HG03342 (cell line): ENCODE measurements around the gene RTRAF.

Source experiments
- ATAC-seq: cut with Tn5 transposase; IDR thresholded peaks from one replicate; pipeline ENCODE4 v1.9.1; 2021; ENCODE audit warnings: mild to moderate bottlenecking, moderate library complexity; ENCODE audit not compliant: unreplicated experiment

Gene RTRAF

DNA sequence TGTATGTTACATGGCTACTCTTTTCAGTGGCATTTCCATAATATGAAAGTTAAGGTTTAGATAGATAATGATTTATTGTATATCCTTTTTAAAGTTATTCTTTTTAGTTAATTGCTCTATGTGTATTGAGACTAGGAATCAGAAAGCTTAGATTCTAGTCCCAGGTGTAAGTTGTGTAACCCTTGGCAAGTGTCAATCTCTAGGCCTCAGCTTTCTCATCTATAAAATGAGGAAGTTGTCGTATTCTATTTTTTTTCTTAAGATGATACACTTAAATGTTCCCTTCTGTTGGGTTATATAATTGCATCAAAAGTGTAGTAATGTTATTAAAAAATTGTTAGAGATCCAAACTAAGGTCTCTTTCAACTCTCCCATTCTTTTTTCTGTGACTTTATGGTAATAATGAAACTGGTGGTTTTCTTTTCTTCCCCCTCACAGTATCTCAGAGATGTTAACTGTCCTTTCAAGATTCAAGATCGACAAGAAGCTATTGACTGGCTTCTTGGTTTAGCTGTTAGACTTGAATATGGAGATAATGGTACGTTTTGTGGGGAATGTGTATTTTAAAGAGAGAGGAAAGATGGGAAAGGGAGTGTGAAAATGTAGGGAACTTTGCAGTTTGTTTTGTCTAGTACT is 4.1 kb downstream of the RTRAF start:
- ATAC-seq, result no peak

DNA sequence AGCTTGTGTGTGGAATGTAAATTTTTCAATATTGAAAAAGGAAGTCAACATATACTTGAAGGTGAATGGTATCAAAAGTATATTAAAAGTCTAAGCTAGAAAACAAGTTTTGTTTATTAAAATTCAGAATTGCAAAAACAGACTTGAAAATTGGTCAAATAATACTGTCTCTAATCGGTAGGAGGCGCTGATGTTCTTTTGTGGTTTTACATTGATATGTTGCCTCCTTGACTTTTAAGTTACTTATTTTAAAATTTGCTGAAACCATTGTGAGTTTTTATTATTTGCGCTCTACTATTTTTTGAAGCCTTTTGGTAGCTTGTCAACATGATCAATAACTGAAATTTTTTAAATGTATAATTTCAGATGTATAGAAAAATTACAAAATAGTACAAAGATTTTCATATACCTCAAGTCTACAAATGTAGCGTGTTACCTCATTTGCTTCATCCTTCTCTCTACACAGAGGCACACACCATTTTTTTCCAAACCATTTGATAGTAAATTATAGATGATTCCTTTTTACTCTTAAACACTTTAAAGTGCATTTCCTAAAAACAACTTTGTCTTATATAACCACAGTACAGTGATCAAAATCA is 6.9 kb downstream of the RTRAF start:
- ATAC-seq, result no peak

DNA sequence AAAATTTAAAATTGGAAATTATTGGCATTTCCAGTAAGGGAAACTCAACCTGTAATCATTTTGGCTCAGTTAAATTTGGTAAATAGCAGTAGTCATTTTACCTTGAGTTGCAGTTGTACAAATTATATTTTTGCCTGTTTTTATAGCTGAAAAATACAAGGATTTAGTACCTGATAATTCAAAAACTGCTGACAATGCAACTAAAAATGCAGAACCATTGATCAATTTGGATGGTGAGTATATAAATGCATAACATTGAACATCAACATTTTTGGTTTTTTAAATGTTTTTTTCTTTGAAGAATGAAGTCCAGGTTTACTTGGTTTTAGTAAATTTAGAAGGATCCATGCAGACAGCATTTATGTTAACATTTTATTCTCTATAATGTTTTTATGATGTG is 9.0 kb downstream of the RTRAF start:
- ATAC-seq, result no peak

DNA sequence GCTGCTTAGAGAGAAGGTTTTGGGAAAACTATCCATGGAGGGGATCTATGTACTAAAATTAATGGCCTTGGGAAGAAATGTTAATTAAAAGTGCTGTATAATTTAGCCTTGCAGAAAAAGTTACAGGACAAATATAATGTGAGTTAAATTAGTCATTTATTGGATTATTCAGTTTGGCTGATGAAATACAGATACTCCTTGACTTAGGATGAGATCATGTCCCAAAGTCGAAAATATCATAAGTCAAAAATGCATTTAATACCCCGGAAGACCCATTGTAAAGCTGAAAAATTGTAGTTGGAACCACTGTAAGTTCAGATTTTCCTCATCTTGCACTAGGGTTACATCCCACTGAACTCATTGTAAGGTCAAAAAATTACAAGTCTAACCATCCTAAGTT is 9.7 kb downstream of the RTRAF start:
- ATAC-seq, result no peak

DNA sequence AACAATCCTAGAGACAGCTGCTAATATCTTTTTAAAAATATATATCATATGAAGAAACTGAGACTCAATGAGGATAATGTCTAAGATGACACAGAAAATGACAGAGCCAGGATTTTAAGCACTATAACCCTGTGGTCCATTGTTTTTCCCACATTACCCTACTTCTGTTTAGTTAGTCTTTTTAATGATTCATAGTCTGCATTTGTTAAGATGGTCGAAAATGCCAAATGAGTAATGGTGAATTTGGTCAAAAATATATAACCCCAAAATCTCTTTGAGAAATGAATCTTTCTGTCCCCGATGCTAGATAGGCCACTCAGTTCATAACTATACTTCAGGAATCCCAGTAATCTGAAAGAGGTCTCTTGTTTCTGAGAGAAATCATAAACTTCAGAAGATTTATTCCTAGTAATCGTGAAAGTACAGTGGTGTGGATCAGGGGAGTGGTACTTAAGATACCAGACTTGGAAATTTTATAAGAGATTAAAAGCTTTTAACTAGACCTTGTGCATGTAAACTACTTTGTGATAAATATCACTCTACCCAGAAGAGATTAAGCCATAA is 10.8 kb downstream of the RTRAF start:
- no peak for ATAC-seq

DNA sequence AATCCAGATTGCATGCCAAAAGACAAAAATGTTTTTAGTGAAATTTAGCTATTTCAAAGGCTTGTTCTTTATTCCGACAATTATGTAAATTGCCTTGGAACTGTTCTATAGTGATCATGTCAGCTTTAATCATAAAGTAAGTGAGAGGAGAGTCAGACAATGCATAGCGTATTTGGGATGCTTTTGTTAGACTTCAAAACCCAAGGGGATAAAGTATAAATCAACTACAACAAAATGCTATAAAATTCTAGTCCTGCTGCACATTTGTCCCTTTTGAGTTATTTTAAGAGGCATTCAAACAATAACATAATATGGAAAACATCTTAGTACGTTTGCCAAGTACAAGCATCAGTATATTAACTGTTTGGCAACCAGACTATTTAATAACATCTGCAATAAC is 11.3 kb downstream of the RTRAF start:
- no peak for ATAC-seq

DNA sequence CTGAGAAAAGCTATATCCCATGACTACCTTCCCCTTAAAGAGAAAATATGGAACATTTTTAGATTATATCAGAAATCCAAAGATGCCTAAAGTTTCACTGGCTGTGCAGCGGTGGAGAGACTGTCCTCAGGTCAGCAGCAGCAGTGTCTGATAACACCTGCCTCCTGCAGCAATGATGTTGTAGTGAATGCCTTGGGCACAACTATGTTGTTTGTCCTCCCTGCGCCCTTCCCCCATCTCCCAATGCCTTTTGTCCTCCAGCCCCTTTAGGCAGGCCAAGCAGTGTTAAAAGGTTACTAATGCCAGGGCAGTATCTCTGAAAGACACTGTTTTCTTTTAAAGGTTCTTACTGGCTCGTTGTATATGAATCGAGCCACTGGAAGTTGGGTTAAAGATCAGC is 13.2 kb downstream of the RTRAF start:
- no peak for ATAC-seq

DNA sequence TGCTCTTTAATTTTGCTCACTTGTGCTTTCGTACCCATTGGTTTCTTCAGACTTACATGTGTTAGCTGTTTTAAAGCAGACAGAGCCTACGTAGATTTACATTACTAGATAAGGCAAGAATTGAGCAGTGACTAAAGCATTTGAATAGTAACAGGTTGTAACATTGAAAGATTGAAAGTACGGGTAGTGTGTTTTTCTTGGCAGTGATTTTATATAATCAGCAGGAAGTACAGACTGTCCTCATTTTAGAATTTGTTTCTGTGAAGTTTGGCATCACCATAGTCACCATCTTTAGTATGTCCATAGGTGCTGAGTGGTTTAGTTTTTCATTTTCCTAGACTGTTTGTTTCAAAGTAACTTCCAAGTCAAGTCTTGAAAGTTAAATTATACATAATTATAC is 14.0 kb downstream of the RTRAF start:
- ATAC-seq, result no peak

DNA sequence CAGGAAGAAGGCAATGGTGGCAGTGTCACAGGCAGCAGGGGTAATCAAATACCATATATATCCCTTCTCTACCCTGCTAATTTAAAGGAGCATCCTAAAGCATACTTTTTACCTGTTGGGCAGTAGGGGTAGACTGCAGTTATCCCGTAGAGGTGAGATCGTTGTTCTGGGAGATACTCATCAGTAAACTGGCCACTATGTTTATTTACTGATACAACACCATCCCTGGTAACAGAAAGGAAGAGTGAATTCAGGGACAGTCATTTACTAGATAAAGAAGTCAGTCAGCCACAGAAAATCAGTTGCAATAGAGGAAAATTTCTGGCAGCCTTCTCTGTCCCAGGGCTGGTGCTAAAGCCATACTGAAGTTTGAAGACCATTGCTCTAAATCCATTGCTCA is 16.3 kb downstream of the RTRAF start:
- ATAC-seq, result no peak

DNA sequence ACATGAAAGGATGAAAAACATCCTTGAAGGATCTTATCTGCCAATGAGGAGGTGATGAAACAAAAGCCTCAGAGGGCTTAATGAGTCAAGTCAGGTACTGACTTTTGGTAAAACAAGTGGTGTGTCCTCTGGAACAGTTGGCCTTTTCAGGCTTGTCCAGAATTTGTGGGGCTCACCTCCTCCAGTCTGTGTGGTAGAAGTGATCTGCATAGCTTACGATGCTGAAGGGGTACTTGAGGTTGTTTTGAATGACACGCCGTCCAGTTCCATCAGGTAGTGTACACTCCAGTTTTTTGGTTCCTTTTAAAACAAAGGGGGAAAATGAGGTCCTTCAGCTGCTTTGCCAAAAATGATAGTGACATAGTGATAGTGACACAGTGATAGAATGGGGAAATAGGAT is 17.0 kb downstream of the RTRAF start:
- ATAC-seq, result no peak

DNA sequence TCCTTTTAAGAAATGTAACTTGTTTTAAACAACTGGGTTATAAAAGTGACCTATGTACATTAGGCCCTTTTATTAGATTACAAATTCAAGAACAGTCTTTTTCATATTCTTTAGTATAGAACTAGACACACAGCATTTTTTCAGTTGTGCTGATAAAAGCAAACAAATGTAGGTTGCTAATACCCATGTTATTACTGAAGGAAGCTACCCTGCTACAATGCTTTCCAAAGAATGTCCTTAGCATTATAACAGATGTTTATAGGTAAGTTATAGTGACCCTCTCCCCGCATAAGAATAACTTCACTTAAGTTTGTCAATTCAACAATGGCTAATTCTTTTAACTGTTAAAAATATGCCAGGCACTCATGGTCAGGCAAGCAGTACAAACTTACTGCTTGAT is 17.9 kb downstream of the RTRAF start:
- ATAC-seq, result no peak

DNA sequence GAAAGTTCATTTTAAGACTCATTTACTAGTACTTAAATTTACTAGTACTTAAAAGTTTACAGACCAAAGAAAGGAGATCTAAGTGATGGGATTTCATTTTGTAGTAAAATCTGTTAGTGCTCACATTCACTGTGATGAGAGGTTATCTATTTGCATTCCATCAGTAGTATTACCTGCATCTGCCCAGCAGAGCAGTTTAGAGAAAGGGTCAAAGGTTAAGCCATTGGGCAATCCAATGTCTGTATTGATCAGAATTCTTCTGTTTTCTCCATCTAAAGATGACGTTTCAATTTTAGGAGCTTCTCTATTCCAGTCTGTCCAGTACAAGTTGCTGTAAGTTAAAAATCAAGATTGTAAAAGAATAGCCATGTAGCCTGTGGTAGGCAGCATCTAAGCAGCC is 18.3 kb downstream of the RTRAF start:
- ATAC-seq, result no peak

DNA sequence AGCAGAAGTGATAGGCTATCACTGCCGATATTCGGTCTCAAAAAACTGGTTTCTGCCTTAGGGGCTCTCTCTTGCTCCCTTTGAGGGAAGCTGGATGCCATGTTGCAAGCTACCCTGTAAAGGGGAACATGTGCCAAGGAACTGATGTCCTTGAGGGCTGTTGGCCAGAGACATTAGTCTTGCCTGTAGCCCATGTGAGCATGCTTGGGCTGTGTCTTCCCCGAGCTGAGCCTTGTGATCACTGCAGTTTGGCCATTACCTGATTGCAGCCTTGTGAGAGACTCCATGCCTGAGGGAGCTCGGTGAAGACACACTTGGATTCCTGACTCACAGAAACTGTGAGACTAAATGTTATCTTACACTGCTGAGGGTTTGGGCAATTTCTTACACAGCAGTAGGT is 18.8 kb downstream of the RTRAF start:
- ATAC-seq, result no peak

DNA sequence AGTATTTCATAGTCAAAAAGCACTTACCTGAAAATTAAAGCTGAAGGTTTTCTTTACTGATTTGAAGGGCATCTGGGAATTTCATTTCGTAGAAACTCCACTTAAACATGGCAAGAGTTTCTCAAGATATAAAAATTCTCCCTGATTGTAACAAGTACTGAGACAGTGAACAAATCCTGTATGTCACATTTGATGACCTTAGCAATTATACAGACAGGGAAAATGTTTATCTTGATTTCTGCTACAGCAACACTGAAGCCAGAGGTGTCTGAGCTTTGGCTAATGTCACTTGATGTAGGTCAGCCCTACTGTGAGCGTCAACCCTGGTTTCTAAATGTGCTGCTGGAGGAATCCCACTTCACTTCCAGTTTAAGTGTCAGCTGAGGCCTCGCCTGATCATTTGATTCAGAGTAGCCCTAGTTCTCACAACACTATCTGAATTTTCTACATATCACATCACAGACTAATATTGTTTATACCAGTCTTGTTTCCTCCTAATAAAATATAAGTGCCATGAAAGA is 20.9 kb downstream of the RTRAF start:
- no peak for ATAC-seq

DNA sequence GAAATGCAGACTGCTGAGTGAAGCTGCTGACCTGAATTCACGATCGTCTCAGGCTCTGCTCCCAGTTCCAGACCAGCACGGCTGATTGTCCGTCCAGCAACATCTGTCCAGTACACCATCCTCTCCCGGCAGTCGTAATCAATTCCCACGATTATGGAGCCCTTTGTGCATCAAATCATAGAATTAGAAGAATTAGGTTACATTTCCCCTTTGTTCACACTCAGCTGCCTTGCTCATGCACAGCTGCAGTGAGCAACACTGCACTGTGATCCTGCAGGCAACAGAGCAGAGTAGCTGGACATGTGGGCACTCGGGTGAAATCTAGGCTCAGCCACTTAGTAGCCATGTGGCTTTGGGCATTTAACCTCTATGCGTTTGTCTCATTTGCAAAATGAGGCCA is 22.2 kb downstream of the RTRAF start:
- ATAC-seq, result no peak

DNA sequence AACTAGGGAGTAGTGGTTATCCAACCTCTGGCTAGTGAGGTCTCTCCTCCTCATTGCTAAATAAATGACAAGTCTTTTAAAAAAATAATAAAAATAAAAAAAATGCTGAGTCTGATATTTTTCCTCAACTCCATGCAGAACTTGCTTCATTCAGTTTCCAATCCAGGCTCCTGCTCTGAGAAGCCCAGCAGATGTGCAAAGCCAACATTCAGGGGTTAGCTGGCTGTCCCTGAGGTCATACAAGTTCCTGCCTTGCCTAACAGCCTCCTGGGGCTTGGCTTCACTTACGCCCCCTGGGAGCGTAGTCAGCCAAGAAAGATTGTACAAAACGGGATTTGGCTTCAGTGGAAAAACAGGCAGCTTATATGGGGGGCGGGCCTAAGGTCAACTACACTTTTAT is 23.3 kb downstream of the RTRAF start:
- ATAC-seq, result no peak

DNA sequence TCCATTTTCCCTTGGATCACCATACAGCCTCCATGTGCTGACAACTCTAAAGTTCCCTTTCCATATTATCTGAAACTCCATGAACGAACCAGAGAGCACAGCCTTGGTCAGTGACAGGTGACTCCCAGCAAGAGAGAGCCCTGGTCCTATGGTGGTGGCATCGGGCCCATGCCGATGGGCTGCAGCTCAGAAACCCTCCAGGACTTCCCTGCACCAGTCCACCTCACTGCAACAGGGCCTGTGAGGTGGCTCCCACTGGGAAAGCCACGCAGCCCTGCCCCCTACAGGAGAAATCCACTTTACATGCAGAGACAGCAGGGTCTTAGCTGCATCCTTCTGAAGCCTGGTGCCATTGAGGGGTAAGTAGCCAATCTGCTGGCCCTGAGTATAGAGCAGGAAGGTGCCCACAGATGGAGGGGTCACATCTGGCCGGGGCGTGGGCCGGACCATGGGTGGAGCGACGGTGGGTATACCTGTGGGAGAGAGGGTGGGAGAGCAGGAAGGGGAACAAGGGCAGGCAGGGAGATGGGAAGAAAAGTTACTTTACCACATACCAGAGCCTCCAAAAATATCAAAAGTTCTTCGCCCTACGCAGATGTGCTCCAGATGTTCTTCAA is 24.7 kb downstream of the RTRAF start:
- ATAC-seq, result no peak

DNA sequence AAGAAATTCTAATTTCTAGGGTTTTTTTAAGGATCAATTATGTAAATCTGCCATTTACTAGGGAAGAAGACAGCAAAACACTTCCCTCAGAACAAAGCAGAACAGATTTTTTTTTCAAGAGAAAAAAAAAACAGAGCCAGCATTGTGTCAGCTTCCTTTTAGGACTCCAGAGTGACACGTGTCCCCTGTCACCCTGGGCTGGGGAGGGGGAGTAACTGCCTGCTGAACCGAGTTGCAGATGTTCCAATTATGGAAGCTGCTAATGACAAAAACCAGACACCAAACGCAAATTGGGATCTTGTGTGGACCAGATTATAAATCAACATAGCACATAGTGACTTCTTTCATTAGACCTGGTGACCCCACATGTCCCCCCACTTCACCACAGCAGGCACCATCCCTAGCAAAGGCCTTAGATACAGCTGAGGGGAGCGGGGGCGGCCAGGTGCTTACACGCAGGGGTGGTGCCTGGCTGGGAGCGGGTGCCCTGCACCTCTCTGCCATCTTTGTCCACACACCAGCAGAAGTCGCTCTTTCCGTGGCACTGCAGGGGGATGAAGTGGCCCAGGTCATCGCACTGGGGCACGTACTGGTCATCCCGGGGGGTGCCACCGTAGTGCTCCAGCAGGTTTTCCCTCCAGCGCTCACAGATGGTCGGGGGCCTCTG is 25.4 kb downstream of the RTRAF start:
- ATAC-seq, result no peak

DNA sequence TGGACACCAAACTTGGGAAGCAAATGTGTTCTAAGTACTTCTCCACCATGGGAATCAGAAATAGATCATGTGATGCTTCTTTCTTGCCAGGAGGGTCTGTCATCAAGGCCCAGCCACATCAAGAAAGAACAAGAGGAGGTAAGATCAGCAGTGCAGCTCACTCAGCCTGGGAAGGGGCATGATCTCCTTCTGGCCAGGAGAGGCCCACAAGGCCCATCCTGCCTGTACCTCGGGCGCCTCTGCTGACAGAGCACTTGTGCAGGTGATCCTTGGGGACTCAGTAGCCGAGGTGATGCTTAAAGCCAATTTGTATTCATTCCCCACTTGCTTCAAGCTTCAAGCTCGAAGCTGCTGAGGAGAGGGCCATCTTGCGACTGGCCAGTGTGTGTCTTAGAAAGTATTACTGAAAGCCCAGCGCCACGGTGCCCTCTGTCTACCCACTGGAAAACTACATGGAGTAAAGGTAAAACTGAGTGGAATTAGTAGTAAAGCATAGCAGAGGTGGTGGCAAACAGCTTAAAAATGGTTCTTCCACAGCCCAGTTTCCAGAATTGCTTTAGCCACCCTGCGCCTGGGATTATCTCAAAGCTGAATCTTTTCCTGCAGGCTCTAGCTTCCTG is 26.2 kb downstream of the RTRAF start:
- ATAC-seq, result no peak

DNA sequence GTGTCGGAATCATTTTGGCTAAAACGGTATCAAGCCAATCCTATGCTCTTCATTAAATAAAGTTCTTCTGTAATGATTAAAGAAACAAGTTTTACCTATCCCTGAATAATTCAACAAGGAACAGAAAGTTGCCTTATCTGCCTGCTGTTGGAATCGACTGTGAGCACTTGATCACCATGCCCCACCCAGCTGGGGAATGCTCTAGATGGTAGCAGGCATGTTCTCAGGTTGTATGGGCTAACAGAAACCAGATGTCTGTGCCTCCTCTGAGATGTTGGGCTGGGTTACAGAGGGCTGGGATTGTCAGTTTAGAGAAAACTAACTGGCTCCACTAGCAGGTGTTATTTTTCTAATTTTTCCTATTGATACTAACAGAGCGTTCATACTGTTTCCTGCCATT is 28.9 kb downstream of the RTRAF start:
- ATAC-seq, result no peak

DNA sequence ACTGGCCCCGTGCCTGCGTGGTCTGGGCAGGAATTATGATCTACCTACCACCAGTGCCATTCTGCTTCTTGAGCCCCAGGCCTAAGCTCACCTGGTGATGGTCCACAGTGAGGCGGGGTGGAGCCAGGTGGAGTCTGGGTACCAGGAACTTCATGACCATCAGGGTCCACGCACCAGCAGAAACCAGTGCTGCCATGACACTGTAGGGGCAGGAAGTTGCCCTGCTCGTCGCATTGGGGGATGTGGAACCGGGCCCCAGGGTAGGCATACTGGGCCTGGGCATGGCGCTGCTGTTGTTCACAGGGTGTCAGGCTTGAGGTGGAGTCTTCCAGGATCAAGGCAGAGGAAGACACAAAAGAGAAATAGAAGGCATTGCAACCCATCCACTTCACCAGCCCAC is 29.6 kb downstream of the RTRAF start:
- no peak for ATAC-seq
